Activated T-cell treated with anti-CD3 and anti-CD28 coated beads for 1 hour (primary cell): ENCODE measurements around the gene AP5Z1.

Experiments
- DNase-seq: peaks from one replicate; pipeline ENCODE4 v3.0.0-alpha.2; 2020; ENCODE audit warnings: low read depth

The AP5Z1 gene

DNA sequence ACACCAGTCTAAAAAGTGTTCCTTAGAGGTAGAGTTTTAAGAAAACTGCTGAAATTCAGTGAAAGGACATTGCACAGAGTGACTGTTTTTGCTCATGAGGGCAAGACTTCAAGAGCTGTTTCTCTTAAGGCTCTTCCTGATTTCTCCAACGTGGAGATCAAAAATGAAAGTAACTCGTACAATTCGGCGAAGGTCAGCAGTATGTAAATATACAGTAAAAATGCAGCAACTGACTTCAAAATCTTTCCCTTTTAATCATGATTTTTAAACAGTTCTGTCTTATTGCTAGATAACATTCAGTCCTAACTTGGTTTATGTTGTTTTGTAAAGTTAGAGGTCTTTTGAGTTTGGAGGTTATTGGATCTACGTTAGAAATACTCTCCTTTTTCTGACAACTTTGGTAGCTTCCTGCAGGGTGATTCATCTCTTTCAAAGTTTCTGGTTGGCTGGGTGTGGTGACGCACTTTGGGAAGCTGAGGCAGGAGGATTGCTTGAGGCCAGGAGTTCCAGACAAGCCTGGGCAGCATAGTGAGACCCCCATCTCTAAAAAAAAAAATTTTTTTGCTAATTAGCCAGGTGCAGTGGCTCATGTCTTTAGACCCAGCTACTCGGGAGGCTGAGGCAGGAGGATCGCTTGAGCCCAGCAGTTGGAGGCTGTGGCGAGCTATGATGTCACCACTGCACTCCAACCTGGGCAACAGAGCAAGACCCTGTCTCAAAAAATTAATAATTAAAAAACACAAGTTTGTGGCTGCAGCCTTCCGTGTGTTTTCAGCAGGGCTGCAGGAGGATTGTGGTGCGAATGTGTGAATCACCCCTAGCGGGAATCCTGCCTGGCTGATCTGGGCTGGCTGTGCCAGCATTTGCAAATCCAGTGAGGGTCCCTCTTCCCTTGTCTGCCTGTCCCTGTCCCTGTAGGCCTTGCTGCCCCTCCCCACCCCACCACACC lies 29.2 kb upstream of the AP5Z1 start:
- no peak for DNase-seq

DNA sequence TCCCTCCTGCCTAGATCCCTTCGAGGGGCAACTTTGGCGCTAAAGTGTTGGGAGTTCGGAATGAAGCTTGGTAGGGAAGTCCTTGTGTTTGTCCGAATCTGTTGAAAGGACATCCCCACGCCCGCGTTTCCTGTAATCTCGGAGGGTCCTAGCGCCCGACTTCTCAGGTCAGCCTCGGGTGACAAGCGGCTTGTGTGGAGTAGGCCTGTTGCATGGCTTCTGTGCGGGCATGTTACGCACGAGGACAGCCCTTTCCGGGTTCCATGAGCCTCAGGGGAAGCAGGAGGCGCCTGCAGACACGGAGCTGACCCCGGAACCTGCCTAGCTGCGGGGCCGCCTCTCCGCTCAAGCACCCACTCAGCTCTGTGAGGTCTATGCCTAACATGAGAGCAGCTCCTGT lies 28.4 kb upstream of the AP5Z1 start:
- DNase-seq = no peak

GRCh38 chr7:4747746-4748145 lies 27.7 kb upstream of the AP5Z1 start:
- DNase-seq = no peak

DNA sequence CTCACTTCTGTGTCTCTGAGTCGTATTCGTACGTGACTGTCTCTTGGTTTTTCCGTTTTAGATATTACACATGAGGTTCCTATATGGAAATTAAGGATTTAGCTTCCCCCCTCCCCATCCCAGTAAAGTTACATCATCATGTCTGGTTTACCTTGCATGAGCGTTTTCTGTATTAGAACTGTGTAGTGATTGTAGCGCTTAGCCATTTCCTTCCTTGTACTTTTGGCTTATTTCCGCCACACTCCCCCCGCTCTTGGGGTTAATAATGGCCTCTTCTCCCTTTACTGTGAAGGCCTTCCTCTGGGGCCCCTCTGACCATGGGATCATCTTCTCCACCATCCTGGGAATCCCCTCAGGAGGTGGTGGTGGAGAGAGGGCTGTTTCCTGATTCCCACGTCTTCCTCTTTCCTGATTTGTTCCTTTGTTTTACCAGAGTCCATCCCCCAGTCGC lies 27.2 kb upstream of the AP5Z1 start:
- DNase-seq = no peak

GRCh38 chr7:4749363-4749762 lies 26.1 kb upstream of the AP5Z1 start:
- no peak for DNase-seq

GRCh38 chr7:4749798-4750197 lies 25.6 kb upstream of the AP5Z1 start:
- no peak for DNase-seq

- DNase-seq = no peak
These were observed 23.9 kb upstream of the AP5Z1 start for GRCh38 chr7:4751398-4751947.

DNA sequence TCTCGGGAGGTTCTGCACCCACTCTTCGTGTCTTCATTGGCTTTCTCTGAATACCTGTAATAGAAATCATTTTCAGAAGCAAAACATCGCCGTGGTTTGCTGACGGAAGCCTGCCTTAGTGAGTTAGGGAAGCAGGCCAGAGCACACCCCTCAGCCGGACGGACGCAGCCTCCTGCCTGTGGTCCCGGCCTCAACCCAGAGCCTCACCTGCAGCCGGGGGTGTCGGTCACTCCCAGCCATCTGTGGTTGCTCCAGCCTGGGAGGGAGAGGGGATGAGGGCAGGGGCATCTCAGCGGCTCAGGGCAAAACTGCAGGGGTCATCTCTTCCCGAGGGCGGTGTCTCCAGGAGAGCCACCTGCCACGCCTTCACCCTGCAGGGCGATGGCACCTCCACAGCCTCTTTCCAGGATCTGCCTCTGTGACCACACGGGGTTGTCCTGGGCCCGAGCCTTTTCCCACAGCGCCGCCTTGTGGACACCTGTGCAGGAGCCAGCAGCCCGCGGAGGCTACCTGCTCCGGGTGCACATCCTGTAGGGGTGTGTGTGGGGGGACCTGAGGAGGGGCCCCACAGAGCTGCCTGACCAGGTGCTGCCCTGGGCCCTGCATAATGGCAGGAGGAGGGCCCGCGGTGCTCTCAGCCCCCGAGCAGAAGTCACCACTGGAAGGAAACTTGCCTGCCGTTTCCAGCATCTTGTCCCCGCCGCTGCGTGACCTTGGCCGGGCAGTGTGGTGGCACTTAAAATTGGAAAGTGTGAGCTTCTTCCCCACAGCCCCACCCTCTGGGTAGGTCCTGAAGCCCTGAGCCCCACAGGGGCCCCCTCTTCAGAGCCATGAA lies 21.6 kb upstream of the AP5Z1 start:
- peak; percentile 88 for DNase-seq

- no peak for DNase-seq
These were observed 20.9 kb upstream of the AP5Z1 start for GRCh38 chr7:4754433-4755010.

- no peak for DNase-seq
These were observed 20.4 kb upstream of the AP5Z1 start for GRCh38 chr7:4755045-4755444.

- DNase-seq = no peak
These were observed 17.3 kb upstream of the AP5Z1 start for GRCh38 chr7:4758111-4758510.

DNA sequence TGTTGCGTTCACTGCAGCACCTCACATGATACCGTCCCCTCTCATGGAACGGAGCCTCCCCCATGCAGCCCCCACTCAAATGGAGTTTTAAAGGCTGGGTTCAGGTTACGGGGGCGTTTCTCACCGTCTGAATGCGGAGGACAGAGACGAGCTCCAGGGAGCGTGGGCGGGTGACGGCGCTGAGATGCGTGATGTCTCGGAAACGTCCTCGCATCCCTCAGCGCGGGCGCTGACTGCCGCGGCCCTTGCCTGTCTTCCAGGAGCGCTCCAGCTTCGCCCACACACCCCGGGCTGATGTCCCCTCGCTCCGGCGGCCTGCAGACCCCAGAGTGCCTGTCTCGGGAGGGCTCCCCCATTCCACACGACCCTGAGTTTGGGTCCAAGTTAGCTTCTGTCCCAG lies 16.6 kb upstream of the AP5Z1 start:
- no peak for DNase-seq

DNA sequence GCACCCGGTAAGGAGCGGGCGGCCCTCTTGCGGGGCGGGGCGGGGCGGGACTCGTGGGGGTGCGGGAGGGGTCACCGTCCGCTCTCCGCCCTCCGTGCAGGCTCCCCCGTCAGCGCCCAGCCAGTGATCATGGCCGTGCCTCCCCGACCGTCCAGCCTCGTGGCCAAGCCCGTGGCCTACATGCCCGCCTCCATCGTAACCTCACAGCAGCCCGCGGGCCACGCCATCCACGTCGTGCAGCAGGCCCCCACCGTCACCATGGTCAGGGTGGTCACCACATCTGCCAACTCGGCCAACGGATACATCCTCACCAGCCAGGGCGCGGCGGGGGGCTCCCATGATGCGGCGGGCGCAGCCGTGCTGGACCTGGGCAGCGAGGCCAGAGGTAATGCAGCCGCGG lies 16.2 kb upstream of the AP5Z1 start:
- DNase-seq = no peak

GRCh38 chr7:4760952-4761351 lies 14.5 kb upstream of the AP5Z1 start:
- no peak for DNase-seq

GRCh38 chr7:4762121-4763055 lies 13.0 kb upstream of the AP5Z1 start:
- no peak for DNase-seq

DNA sequence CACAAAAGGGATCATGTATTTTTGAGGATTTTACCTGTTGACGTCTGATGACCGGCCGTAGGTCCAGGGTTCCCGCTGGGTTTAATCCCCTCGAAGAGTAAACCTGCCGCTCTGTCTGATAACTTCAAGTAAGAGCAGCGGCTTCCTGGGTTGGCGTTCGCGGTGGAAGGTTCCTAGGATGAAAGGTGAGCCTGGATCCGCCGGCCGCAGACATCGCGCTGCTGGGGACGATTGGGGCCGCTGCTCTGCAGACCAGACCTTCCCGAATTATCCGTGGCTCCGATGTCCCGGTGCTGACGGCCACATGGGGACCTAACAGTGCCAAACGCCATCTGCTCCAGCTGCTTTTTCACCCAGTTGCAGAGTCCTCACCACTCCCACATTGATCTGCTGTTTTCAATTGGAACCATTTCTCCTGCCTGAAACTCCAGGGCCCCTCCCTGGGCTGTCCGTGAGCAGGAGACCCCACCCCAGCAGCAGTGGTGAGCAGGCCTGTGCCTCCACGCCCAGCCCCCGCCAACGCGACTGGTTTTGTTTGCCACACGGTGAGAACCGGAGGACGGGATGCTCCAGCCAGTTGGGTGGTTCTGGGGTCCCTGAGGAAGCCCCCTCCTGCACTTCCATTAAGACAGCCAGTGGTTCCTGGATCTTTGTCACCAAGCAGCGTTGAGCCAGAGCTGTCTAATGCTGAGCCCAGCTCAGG lies 12.2 kb upstream of the AP5Z1 start:
- no peak for DNase-seq

- no peak for DNase-seq
These were observed 11.6 kb upstream of the AP5Z1 start for GRCh38 chr7:4763794-4764185.

- no peak for DNase-seq
These were observed 10.9 kb upstream of the AP5Z1 start for GRCh38 chr7:4764402-4765007.

- no peak for DNase-seq
These were observed 9.5 kb upstream of the AP5Z1 start for GRCh38 chr7:4765776-4766490.
